ENCODE data around the gene MMRN2. TPM values are rescaled to one million over a fixed set of nuclear protein-coding genes. Genes with fewer than 3 reads are reported as not detected.

The MMRN2 gene
- total RNA-seq, 4 donors from 2014 or later: 27.6 to 81.2 (median 61.9) TPM

DNA sequence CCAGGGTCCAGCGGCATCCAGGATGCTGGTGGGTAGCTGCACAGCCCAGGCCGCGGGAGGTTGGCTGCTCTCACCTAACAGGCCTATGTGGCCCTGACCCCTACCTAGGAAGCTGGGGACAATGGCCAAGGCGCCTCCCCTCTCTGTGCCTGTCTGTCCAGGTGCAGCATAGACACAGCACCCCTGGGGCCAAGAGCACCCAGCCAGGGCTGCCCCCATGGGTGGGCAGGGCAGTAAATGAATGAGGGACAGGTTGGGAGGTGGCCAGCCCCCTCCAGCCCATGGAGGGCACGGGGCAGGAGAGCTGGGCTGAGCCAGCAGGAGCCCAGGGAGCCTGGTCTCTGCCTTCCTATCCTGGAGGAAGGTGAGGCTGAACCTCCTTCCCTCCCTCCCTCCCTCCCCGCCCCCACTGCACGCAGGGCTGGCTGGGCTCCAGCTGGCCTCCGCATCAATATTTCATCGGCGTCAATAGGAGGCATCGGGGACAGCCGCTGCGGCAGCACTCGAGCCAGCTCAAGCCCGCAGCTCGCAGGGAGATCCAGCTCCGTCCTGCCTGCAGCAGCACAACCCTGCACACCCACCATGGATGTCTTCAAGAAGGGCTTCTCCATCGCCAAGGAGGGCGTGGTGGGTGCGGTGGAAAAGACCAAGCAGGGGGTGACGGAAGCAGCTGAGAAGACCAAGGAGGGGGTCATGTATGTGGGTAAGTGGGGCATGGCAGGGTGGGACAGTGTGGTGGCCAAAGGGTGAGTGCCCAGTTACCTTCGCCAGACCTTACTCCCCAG is 893 bp upstream of the MMRN2 start, which contains the start of gene SNCG:
TSS of gene SNCG (plus strand) at position 484 of the 785 bp plus-strand sequence. CDS start at position 583, 99 bp downstream.
- no peaks in the 10 kb centered on the region for H3K27me3 ChIP-seq
- no peaks in the 10 kb centered on the region for H3K36me3 ChIP-seq
- TF ChIP-seq POLR2A (IDR thresholded peaks at IDR 0.05) (peak in 1 of 2 donors; percentile 32), CTCF (IDR thresholded peaks at IDR 0.05) (no peak), EP300 (IDR thresholded peaks at IDR 0.05) (peak in 1 of 2 donors; percentile 43)
- no peak for DNase-seq (ENCODE audit: low spot score in 2 of 2)
- peaks cover 3 to 87% (median 54%) of the 10 kb centered on the region in 4 donors for H3K4me1 ChIP-seq
- 25 to 44% methylated on average over 5 to 17 of the region's 22 CpGs for WGBS, 2 donors
- H3K9me3 ChIP-seq: no peaks in the 10 kb centered on the region
- peak within 1 kb of the TSS; percentile 11 to 44 (median 23) for H3K4me3 ChIP-seq
- peak within 1 kb of the TSS; percentile 67 to 94 (median 84) for H3K27ac ChIP-seq

- Histone ChIP-seq H3K9me3 (peaks cover 0 to 9% (median 0%) of the 10 kb centered on the region in 4 donors), H3K4me1 (peaks cover 3 to 83% (median 55%) of the 10 kb centered on the region in 4 donors), H3K27me3 (no peaks in the 10 kb centered on the region), H3K4me3 (peak overlapping the region in 1 of 4 donors; percentile 44), H3K36me3 (no peaks in the 10 kb centered on the region), H3K27ac (peak overlapping the region; percentile 66 to 94 (median 84))
- DNase-seq (ENCODE audit: low spot score in 2 of 2): no peak
- no peak for TF ChIP-seq CTCF (IDR thresholded peaks at IDR 0.05)
- TF ChIP-seq POLR2A (IDR thresholded peaks at IDR 0.05): no peak
- TF ChIP-seq EP300 (IDR thresholded peaks at IDR 0.05): no peak
- 52 to 75% methylated on average over 7 of the region's 7 CpGs for WGBS, 2 donors
These were observed 467 bp downstream of the MMRN2 start for GRCh38 chr10:86956848-86957448.

- peak overlapping the region in 2 of 4 donors; percentile 8 to 44 for H3K4me3 ChIP-seq
- peaks cover 3 to 83% (median 55%) of the 10 kb centered on the region in 4 donors for H3K4me1 ChIP-seq
- H3K27ac ChIP-seq: peak overlapping the region; percentile 66 to 94 (median 90)
- TF ChIP-seq CTCF (IDR thresholded peaks at IDR 0.05): no peak
- no peak for TF ChIP-seq POLR2A (IDR thresholded peaks at IDR 0.05)
- TF ChIP-seq EP300 (IDR thresholded peaks at IDR 0.05): no peak
- H3K27me3 ChIP-seq: no peaks in the 10 kb centered on the region
- H3K9me3 ChIP-seq: peaks cover 0 to 11% (median 0%) of the 10 kb centered on the region in 4 donors
- 71 to 83% methylated on average over 6 to 7 of the region's 7 CpGs for WGBS, 2 donors
- H3K36me3 ChIP-seq: no peaks in the 10 kb centered on the region
- DNase-seq (ENCODE audit: low spot score in 2 of 2): no peak
These were observed 1.1 kb downstream of the MMRN2 start for GRCh38 chr10:86956195-86956847.

DNA sequence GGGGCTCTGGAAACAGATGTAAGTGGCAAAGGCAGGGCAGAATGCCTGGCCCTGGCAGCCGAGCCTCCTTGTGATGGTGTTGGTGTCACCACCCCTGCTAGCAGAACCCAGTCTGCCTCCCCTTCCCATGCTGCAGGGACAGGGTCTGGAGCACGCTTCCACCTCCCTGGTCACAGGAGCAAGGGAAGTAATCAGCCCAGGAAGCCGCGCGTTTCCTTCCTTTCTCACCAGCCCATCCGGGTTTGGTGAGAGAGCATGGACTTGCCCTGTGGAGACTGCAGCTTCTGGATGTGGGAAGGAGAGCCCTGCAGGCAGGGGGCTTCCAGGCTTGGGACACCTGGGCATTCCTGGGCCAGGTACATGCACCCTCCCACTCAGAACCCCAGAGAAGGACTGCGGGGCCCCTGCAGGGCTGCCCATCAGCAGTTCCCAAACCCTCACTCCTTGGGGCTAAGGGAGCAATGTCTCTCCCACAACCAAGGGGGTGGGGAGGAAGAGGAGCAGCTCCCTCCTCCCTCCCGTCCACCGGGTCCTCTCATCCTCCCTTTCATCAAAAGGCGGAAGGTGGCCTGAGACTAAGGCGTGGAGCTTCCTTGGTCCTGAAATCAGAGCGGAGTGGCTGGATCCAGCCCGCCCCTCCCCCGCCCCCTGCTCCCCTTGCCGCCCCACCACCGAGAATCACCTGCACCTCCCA is 1.8 kb downstream of the MMRN2 start:
- Histone ChIP-seq H3K9me3 (peaks cover 0 to 11% (median 0%) of the 10 kb centered on the region in 4 donors), H3K36me3 (no peaks in the 10 kb centered on the region), H3K4me3 (peak overlapping the region in 2 of 4 donors; percentile 8 to 44), H3K27ac (peak overlapping the region; percentile 66 to 94 (median 90)), H3K27me3 (no peaks in the 10 kb centered on the region), H3K4me1 (peaks cover 3 to 78% (median 55%) of the 10 kb centered on the region in 4 donors)
- DNase-seq (ENCODE audit: low spot score in 2 of 2): no peak
- TF ChIP-seq EP300 (IDR thresholded peaks at IDR 0.05) (peak in 1 of 2 donors; percentile 7), CTCF (IDR thresholded peaks at IDR 0.05) (no peak)
- 52 to 55% methylated on average over 5 to 16 of the region's 16 CpGs for WGBS, 2 donors
